K562 (cell line): ENCODE data around the gene ETS2. TPM values are rescaled to one million over a fixed set of nuclear protein-coding genes. Genes with fewer than 3 reads are reported as not detected.

Experiments
- DMBX1 ChIP-seq: fragments of 250-450 bp; sonication (Bioruptor Pico); IDR thresholded peaks from 2 replicates; pipeline ENCODE4 v1.8.0; 2022; ENCODE audit warnings: inconsistent platforms, mild to moderate bottlenecking, moderate library complexity, borderline replicate concordance
- E2F3 ChIP-seq: fragments of 250-450 bp; sonication (Bioruptor Pico); IDR thresholded peaks from 2 replicates; pipeline ENCODE4 v1.4.0; 2020; ENCODE audit warnings: mild to moderate bottlenecking
- GABPB2 ChIP-seq: fragments of 250-450 bp; sonication (Bioruptor Pico); conservative IDR thresholded peaks from 2 replicates; pipeline ENCODE4 v1.5.1; 2021; ENCODE audit warnings: mild to moderate bottlenecking
- HMG20A ChIP-seq: fragments of 450-650 bp; formaldehyde crosslinking; conservative IDR thresholded peaks from 2 replicates; pipeline ENCODE4 v1.4.0; 2020; ENCODE audit warnings: mild to moderate bottlenecking, mixed read lengths
- HMGN3 ChIP-seq: IDR thresholded peaks from 2 replicates; pipeline ENCODE4 v1.6.1; 2011; ENCODE audit warnings: borderline replicate concordance, low read depth, mild to moderate bottlenecking, mixed read lengths, low read length; ENCODE audit not compliant: insufficient read length; ENCODE audit errors: extremely low read depth
- KHSRP ChIP-seq: fragments of 450-650 bp; IDR thresholded peaks from 2 replicates; pipeline ENCODE4 v1.6.1; 2017
- MLX ChIP-seq, 2 experiments: fragments of 450-650 bp in 1 of 2; sonication (generic) in 1 of 2; formaldehyde crosslinking; conservative IDR thresholded peaks; 2 replicates each; pipeline versions ENCODE4 v1.4.0 to v1.8.1; 2020 to 2022; ENCODE audit warnings: mild to moderate bottlenecking in 1 of 2, missing genetic modification reagents in 1 of 2
- MTA1 ChIP-seq: fragments of 450-650 bp; IDR thresholded peaks from 2 replicates; pipeline ENCODE4 v1.6.1; 2017; ENCODE audit warnings: borderline replicate concordance
- NBN ChIP-seq: fragments of 450-650 bp; IDR thresholded peaks from 2 replicates; pipeline ENCODE4 v1.6.1; 2016; ENCODE audit warnings: low read depth, mild to moderate bottlenecking
- PHB2 ChIP-seq: fragments of 450-650 bp; IDR thresholded peaks from 2 replicates; pipeline ENCODE4 v1.6.1; 2017; ENCODE audit warnings: low read depth
- PML ChIP-seq: IDR thresholded peaks from 2 replicates; pipeline ENCODE4 v1.6.1; 2012; ENCODE audit warnings: low read length, inconsistent platforms
- RAD51 ChIP-seq: fragments of 450-650 bp; IDR thresholded peaks from 2 replicates; pipeline ENCODE4 v1.7.1; 2016; ENCODE audit warnings: low read depth, mild to moderate bottlenecking, borderline replicate concordance
- RBM17 ChIP-seq: fragments of 200-400 bp; formaldehyde crosslinking; IDR thresholded peaks from 2 replicates; pipeline ENCODE4 v1.6.1; 2017; ENCODE audit warnings: low read depth, mild to moderate bottlenecking, low read length, borderline replicate concordance
- SIX5 ChIP-seq, 2 experiments: IDR thresholded peaks; 2 replicates each; pipeline ENCODE4 v1.6.1; 2011; ENCODE audit warnings: low read length in 2 of 2, borderline replicate concordance in 1 of 2, low read depth in 1 of 2, mild to moderate bottlenecking in 1 of 2, moderate library complexity in 1 of 2; ENCODE audit not compliant: insufficient read depth in 1 of 2
- SLC30A9 ChIP-seq: fragments of 250-450 bp; sonication (Bioruptor Pico); IDR thresholded peaks from 2 replicates; pipeline ENCODE4 v1.8.0; 2022; ENCODE audit warnings: mild to moderate bottlenecking, moderate library complexity
- TRIM28 ChIP-seq: fragments of 450-650 bp; IDR thresholded peaks from 2 replicates; pipeline ENCODE4 v1.6.1; 2017
- ZBED1 ChIP-seq: IDR thresholded peaks from 2 replicates; pipeline ENCODE4 v1.6.1; 2014
- ZNF165 ChIP-seq: fragments of 250-450 bp; sonication (Bioruptor Pico); IDR thresholded peaks from 2 replicates; pipeline ENCODE4 v1.4.0; 2020; ENCODE audit warnings: borderline replicate concordance
- ZNF23 ChIP-seq: fragments of 250-450 bp; sonication (Bioruptor Pico); IDR thresholded peaks from 2 replicates; pipeline ENCODE4 v1.4.0; 2020; ENCODE audit warnings: mild to moderate bottlenecking
- ZNF785 ChIP-seq: fragments of 250-450 bp; sonication (Bioruptor Pico); IDR thresholded peaks from 2 replicates; pipeline ENCODE4 v1.4.0; 2020; ENCODE audit warnings: mild to moderate bottlenecking
- polyA plus RNA-seq, 8 experiments: library from polyadenylated mRNA; depleted of rRNA in 4 of 8; stranded (reverse) in 5 of 8; unstranded in 3 of 8; fragments of >200 nt; fragmentation: Nextera tagmentation in 2 of 8; fragmentation: Illumina TruSeq in 1 of 8; extraction: Ambion mirVana in 2 of 8; extraction: Trizol in 1 of 8; gene quantifications; 2 replicates each; pipeline versions ENCODE4 v1.2.1 to v1.2.3, GENCODE V29; 2011 to 2014; ENCODE audit warnings: inconsistent platforms in 1 of 8, missing spikeins in 1 of 8
- total RNA-seq, 7 experiments: library from RNA; depleted of rRNA in 6 of 7; stranded (reverse); fragments of >200 nt in 6 of 7; fragmentation: Illumina TruSeq in 2 of 7; extraction: Trizol in 2 of 7; gene quantifications; 2 replicates each; pipeline versions ENCODE4 v1.2.1 to v1.2.3, GENCODE V29; 2011 to 2021; ENCODE audit warnings: low replicate concordance in 1 of 7
- TF ChIP-seq, protein P1 (sequence below): sonication (generic); formaldehyde crosslinking; IDR thresholded peaks from 2 replicates; pipeline ENCODE4 v1.8.1; 2023; ENCODE audit warnings: mild to moderate bottlenecking, missing genetic modification reagents
- TF ChIP-seq, protein P2 (sequence below), 2 experiments: fragments of 450-650 bp; IDR thresholded peaks; 2 replicates each; pipeline ENCODE4 v1.6.1; 2016

ETS2 gene
- total and polyA plus RNA-seq, 9 of the 15 experiments (the other 6 are each of a cell fraction or from before 2014, with no cell fraction given), result 1.7 to 24.4 (median 12.2) TPM

DNA sequence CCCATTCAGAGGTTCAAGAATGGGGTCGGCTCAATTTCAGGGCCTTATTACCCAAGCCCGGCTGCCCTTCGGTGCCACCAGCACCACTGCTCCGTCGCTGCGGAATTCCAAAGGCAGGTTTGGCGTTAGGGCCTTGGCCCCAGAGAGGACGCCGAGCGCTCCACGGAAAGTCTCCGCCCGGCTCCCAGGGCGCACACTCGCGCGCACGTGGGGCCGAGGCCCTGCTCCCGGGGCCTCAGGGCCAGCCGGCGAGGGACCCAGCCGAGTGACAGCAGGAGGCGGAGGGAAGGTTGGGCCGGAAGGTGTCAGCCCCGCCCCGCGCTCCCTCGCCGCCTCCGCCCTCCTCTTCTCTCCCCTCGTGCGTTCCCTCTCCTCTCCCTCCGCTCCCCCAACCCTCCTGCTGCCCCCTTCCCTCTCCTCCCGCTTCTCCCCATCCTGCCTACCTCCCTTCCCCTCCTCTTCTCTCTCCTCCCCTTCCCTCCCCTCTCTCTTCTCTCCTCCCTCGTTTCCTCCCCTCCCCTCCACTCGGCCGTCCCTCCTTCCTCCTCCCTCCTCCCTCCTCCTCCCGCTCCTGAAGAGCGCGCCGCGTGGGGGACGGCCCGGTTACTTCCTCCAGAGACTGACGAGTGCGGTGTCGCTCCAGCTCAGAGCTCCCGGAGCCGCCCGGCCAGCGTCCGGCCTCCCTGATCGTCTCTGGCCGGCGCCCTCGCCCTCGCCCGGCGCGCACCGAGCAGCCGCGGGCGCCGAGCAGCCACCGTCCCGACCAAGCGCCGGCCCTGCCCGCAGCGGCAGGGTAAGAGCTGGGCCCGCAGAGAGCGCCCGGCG is at the start of gene ETS2 (continued):
- TF ChIP-seq DMBX1 (CRISPR knock-in tag) (peak; percentile 73; the same call in 1 of the 2 replicates), RAD51 (no peak; the same call in 1 of the 2 replicates), NBN (peak; percentile 94), SLC30A9 (CRISPR knock-in tag) (no peak), GABPB2 (CRISPR knock-in tag) (no peak), HMGN3 (peak; percentile 12), PML (0 out of 2 replicates have a peak, but pooled peaks have one; percentile 10), MLX (CRISPR knock-in tag; conservative IDR thresholded peaks at IDR 0.05) (no peak), ZNF165 (CRISPR knock-in tag) (no peak), TRIM28 (no peak; the same call in 1 of the 2 replicates), HMG20A (CRISPR knock-in tag) (no peak), KHSRP (no peak), SIX5 (IDR thresholded peaks at IDR 0.05; ENCODE audit: borderline replicate concordance in 1 of 2, insufficient read depth in 1 of 2, low read depth in 1 of 2, low read length in 2 of 2) (no peak), MTA1 (peak; percentile 92), ZNF785 (CRISPR knock-in tag) (no peak), RBM17 (no peak), ZBED1 (no peak; the same call in 1 of the 2 replicates), E2F3 (CRISPR knock-in tag) (peak; percentile 51), PHB2 (0 out of 2 replicates have a peak, but pooled peaks have one; percentile 41), ZNF23 (CRISPR knock-in tag) (no peak)
- TF ChIP-seq, protein P1, sequence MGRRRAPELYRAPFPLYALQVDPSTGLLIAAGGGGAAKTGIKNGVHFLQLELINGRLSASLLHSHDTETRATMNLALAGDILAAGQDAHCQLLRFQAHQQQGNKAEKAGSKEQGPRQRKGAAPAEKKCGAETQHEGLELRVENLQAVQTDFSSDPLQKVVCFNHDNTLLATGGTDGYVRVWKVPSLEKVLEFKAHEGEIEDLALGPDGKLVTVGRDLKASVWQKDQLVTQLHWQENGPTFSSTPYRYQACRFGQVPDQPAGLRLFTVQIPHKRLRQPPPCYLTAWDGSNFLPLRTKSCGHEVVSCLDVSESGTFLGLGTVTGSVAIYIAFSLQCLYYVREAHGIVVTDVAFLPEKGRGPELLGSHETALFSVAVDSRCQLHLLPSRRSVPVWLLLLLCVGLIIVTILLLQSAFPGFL (CRISPR knock-in tag), result no peak; the same call in 1 of the 2 replicates
- TF ChIP-seq, protein P2, sequence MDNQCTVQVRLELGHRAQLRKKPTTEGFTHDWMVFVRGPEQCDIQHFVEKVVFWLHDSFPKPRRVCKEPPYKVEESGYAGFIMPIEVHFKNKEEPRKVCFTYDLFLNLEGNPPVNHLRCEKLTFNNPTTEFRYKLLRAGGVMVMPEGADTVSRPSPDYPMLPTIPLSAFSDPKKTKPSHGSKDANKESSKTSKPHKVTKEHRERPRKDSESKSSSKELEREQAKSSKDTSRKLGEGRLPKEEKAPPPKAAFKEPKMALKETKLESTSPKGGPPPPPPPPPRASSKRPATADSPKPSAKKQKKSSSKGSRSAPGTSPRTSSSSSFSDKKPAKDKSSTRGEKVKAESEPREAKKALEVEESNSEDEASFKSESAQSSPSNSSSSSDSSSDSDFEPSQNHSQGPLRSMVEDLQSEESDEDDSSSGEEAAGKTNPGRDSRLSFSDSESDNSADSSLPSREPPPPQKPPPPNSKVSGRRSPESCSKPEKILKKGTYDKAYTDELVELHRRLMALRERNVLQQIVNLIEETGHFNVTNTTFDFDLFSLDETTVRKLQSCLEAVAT (IDR thresholded peaks at IDR 0.05), result peak; percentile 88 to 94
